Activated CD8-positive, alpha-beta memory T cell treated with anti-CD3 and anti-CD28 coated beads, Interleukin-2, amount 50 U/mL, for 24 hours (primary cell): Measurements from ENCODE around the gene RIN3.

Experiments used
- DNase-seq: peaks from one replicate; pipeline ENCODE4 v3.0.0-alpha.2; 2020; ENCODE audit errors: extremely low read depth

Gene RIN3

DNA sequence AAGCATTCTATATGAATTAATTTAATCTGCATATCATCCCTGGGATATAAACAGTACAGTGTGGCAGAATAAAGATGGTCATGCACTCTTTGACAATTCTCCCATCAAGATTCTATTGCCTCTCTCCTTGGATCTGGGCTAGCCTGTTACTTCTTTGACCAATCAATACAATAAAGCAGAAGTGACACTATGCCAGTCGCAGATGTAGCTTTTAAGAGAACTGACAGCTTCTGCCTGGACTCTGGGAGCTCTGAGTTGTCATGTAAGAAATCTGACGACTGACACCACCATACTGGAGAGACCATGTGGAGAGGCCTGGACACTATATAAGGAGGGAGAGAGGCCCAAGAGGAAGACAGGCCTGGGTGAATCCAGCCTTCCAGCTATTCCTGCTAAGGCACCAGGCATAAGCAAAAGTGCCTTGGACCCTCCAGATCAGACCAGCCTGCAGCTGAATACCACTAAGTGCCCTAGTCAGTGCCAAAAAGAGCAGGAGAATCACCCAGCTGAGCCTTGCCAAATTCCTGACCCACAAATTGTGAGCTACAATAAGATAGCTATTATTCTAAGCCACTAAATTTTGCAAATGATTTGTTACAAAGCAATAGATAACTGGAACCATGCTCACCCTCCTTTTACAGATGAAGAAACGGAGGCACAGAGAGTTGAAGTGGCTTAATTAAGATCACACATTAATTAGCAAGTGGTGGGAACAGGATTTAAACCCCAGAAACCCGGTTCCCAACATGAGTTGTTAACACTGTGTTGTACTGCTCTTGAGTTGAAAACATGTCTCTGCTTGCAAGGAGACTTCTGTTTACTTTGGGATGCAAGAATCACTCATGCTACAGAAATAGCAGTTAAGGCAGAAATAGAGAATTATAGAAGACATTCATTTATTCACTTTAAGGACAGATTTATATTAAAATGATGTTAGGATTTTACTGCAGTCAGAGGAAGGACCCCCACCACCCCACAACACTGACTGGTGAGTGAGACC is 84.6 kb downstream of the RIN3 start:
- no peak for DNase-seq

DNA sequence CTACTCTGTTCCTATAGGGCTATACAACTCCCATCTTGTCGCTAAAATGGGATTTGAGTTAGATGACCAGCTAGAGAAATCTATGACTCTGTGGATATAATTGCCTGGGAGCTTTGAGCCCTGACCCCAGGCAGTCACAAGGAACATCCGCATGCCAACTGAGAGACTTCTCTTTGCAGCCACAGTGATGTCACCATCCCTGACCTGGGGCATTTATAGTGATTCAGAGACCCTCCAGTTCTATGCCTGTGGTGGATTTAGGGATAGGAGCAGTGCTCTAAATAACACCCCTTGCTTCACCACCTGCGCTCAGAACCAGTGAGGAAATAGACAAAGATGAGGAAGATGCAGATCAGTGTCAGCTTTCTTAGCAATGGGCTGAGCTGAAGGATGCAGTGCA is 86.2 kb downstream of the RIN3 start:
- DNase-seq, result no peak

DNA sequence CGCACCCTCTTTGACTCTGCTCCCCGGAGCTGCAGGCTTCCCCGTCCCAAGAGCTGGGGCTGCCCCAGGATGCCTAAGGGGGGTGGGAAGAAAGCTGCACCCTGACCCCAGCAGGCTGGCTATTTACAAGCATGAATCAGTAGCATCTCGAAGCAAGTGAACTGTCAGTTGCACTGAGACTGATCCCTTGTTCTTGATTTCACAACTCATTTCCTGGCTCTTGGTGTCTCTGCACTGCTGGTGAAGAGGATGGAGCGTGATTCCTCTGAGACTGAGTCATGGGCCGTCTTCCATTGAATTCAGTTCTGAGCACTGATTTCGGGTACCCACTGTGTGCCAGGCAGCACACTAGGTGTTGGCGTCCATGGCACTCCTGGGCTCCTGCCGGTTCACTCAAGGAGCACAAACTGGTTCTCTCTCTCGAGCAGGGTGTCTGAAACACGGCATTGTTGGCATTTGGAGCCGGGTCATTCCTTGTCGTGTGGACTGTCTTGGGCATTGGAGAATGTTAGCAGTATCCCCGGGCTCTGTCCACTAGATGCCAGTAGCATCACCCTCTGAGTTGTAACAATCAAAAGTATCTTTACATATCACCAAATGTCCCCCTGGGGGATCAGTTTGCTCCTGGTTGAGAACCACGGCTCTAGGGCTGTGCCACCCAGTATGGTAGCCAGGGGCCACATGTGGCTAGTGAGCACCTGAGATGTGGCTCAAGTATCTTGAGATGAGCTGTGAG is 86.9 kb downstream of the RIN3 start:
- DNase-seq, result no peak

- no peak for DNase-seq
These were observed 87.6 kb downstream of the RIN3 start for GRCh38 chr14:92601131-92601710.

DNA sequence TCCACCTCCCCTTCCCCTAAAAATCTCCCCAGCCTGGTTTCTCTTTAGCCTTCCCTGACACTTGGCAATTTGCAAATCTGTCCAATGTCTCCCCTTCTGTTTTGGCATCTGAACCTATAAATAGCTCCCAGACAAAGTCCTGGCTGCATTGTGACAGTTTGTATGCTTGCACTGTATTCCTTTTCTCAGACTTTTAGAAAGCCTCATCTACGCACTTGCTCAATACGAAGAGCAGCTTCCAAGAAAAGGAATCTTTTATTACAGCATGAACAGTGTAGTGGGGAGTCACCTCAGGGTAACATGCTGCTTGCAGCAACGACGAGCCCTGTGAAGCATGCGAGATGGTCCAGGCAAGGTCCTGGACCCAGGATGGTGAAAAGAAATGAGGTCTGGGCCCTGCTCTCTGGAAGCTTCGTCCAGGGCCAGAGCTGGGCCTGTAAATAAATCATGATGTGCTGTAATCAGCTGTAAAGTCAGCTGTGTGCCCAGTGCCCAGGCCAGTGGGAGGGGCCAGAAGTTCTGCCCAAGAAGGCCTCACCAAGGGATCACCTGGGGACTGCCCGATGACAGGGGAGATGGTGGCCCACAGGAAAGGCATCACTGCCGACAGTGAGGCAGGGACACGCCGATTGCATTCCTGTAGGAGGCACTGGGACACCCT is 88.3 kb downstream of the RIN3 start:
- DNase-seq, result no peak

- DNase-seq, result no peak
These were observed 90.0 kb downstream of the RIN3 start for GRCh38 chr14:92603309-92604242.

- DNase-seq, result no peak
These were observed 91.8 kb downstream of the RIN3 start for GRCh38 chr14:92605274-92605940.

DNA sequence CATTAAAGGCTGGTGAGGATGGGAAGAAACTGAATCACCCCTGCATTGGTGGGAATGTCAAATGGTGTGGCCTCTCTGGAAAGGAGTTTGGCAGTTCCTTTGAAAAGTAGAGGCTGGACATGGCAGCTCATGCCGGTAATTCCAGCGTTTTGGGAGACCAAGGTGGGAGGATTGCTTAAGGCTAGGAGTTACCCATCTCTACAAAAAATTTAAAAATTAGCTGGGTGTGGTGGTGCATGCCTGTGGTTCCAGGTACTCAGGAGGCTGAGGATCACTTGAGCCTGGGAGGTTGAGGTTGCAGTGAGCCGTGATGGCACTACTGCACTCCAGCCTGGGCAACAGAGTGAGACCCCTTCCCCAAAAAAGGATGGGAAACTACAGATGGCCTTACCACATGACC is 93.7 kb downstream of the RIN3 start:
- no peak for DNase-seq

DNA sequence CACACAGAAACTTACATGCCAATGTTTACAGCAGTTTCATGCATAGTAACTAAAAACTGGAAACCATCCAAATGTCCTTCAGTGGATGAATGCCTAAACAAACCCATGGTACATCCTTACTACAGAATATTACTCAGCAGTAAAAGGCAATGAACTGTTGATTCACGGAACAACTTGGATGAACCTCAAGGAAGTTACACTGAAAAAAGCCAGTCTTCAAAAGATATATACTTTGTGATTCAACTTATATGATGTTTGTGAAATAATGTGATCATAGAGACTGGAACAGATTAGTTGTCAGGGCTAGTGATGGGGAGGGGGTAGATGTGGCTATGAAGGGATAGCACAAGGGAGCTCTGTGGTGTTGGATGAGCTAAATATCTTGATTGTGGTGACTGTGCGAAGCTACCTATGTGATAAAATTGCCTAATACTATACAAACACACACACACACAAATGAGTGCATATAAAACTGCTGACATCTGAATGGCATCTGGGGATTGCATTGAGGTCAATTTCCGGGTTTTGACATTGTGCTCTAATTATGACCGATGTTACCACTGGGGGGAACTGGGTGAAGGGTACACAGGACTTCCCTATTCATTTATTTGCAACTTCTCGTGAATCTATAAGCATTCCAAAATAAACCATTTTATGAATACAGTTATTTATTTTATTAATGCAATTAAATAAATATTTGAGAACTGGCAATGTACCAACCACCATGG is 94.3 kb downstream of the RIN3 start:
- DNase-seq, result no peak

- no peak for DNase-seq
These were observed 96.4 kb downstream of the RIN3 start for GRCh38 chr14:92609955-92610354.

DNA sequence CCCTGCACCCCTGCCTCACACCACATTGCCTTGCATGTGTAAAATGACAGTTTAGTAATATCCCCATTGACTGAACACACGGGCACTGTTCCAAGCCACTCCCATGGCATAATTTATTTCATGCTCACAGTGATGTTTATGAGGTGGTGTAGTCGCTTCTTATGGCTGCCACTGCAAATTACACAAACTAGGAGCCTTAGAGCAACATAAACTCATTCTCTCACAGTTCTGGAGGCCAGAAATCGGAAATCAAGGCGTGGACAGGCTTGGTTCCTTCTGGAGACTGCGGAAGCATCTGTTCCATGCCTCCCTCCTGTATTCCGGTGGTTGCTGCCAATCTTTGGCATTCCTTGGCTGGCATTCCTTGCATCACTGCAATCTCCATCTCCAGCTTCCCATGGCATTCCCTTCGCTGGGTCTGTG is 97.3 kb downstream of the RIN3 start:
- no peak for DNase-seq

GRCh38 chr14:92613008-92613658 is 99.6 kb downstream of the RIN3 start:
- DNase-seq, result peak; percentile 44

DNA sequence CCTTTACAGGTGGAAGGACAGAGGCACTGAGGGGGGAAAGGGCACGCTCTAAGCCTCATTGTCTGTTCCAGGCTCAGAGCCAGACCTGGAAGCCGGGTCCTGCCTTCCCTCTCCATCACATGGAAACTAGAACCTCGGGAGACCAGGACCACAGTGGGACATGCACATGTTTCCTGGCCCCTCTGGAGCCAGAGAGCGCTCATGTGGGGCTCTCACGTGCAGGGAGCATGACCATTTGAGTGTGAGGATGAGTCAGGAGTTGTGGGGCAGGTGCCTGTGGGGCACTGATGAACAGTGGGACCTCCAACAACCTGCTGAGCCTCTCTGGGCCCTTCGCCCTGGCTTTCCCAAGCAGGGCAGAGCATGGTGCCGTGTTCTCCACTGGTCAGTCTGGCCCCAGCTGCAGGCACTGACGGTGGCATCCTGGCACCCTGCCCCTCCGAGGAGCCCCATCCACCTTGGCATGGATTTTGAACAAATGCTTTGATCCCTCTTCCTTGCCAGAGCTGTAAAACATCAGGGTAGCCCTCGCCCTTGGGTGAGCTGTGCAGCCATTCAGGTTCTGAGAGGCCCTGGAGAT is 100.2 kb downstream of the RIN3 start:
- DNase-seq, result no peak

GRCh38 chr14:92615451-92615850 is 101.9 kb downstream of the RIN3 start:
- peak; percentile 44 for DNase-seq

DNA sequence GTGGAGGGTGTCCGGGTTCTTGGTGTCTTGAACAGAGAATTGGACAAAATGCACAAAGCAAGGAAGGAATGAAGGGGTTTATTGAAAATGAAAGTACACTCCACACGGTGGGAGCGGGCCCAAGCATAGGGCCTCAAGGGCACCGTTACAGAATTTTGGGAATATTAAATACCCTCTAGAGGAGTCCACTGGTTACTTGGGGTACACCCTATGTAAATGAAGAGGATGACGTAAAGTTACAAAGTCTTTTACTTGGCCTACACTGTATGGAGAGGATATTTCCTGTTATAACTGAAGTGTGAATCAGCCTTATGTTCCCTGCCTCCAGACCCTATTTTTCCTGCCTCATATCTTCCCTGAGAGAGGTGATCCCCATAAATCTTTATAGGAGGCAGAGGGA is 102.6 kb downstream of the RIN3 start:
- no peak for DNase-seq

DNA sequence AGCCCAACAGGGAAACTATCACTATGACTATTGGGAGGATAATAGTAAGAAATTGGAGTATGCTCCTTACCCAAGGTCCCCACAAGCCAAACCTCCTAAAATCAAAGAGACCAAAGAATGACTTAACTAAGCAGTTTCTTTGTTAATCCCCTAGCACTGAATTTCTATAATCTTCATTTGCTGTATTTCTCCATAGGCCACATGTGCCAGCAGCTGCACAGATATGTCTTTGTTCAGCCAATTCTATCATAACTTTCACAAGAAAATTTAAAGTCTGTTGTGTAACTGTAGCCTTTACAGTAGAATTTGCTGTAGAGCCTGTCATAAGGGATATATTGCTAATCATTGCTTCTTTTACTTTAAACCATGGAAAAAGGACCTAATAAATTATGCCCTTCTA is 104.0 kb downstream of the RIN3 start:
- DNase-seq, result no peak

DNA sequence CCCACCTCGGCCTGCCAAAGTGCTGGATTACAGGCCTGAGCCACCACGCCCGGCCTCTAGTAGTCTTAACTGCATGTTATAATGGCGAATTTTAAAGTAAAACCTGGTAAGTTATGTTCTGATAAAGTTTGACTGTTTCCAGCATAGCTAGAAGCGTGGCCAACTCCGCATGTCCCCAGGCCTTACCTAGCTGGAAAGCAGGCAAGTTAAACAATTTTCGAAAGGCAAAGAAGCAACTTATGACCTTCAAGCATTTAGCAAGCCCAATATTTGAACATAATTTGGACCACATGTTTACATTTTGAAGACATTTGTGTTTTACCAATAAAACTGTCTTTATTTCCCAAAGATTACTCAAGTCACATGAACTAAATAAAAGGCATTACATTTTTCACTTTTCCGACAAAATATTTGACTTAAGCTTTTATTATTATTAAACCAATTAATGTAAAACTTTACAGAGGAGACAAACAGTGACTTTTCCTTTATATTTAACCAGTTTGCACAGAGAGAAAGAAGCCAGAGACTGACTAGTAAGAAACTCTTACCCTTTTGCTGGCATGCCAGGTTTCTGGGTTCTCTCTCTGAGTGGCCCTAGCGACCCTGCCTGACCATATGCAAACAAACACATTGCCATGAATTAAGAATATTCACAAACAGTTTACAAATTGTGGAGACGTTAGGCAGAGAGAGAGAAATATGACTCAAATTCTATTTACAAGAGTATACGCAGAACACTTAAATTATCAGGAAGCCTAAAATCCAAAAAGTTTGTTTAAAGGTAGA is 106.3 kb downstream of the RIN3 start:
- no peak for DNase-seq

GRCh38 chr14:92622311-92622710 is 108.7 kb downstream of the RIN3 start:
- DNase-seq, result no peak
